MM.1S (cell line): ENCODE results near the gene RHOBTB1.

Source experiments
- EZH2 ChIP-seq: fragments of 300-600 bp; sonication (generic); optimal IDR thresholded peaks from 2 replicates; pipeline ENCODE3; 2017; ENCODE audit warnings: low read depth, mild to moderate bottlenecking, antibody characterized with exemption, low read length, mixed read lengths
- EZH2phosphoT487 ChIP-seq: fragments of 300-600 bp; sonication (generic); IDR thresholded peaks from 2 replicates; pipeline ENCODE4 v1.6.1; 2018; ENCODE audit warnings: antibody characterized with exemption, low read length
- TF ChIP-seq, protein P1 (sequence below): fragments of 300-600 bp; sonication (generic); IDR thresholded peaks from 2 replicates; pipeline ENCODE4 v1.5.1; 2016; ENCODE audit warnings: antibody characterized with exemption, low read length, mixed read lengths

- TF ChIP-seq, protein P1, sequence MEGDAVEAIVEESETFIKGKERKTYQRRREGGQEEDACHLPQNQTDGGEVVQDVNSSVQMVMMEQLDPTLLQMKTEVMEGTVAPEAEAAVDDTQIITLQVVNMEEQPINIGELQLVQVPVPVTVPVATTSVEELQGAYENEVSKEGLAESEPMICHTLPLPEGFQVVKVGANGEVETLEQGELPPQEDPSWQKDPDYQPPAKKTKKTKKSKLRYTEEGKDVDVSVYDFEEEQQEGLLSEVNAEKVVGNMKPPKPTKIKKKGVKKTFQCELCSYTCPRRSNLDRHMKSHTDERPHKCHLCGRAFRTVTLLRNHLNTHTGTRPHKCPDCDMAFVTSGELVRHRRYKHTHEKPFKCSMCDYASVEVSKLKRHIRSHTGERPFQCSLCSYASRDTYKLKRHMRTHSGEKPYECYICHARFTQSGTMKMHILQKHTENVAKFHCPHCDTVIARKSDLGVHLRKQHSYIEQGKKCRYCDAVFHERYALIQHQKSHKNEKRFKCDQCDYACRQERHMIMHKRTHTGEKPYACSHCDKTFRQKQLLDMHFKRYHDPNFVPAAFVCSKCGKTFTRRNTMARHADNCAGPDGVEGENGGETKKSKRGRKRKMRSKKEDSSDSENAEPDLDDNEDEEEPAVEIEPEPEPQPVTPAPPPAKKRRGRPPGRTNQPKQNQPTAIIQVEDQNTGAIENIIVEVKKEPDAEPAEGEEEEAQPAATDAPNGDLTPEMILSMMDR = no peak
- no peak for TF ChIP-seq EZH2phosphoT487
- no peak for TF ChIP-seq EZH2
Observed at GRCh38 chr10:60990663-60991062, 46.7 kb upstream of the RHOBTB1 start.
